Thoracic aorta (tissue), 2 donors: Measurements from ENCODE around the gene RASAL3. TPM values are rescaled to one million over a fixed set of nuclear protein-coding genes. Genes with fewer than 3 reads are reported as not detected.

ENCODE experiments used
- ATAC-seq: fragments of 150-250 bp; one replicate; pipeline ENCODE4 v1.8.0; 2017; ENCODE audit warnings: low read depth; ENCODE audit not compliant: insufficient number of reproducible peaks, low FRiP score
- DNase-seq: peaks from one replicate; pipeline ENCODE4 v3.0.0-alpha.2; 2020; ENCODE audit warnings: low spot score
- H3K27ac ChIP-seq, 2 donors: fragments of 200-600 bp; sonication (generic); 1 replicate in 1 of 2; 2 replicates in 1 of 2; pipeline ENCODE4 v1.5.1; 2016; ENCODE audit warnings: mild to moderate bottlenecking in 2 of 2, moderate library complexity in 2 of 2
- H3K27me3 ChIP-seq: fragments of 200-600 bp; sonication (generic); replicated peaks from 2 replicates; pipeline ENCODE4 v1.6.0; 2016; ENCODE audit warnings: mild to moderate bottlenecking; ENCODE audit not compliant: insufficient read depth
- H3K36me3 ChIP-seq: fragments of 200-600 bp; sonication (generic); one replicate; pipeline ENCODE4 v1.5.1; 2016
- H3K4me1 ChIP-seq, 2 donors: fragments of 200-600 bp; sonication (generic); 1 replicate in 1 of 2; 2 replicates in 1 of 2; pipeline versions ENCODE4 v1.5.1 to v1.6.0; 2016; ENCODE audit warnings: low read depth in 2 of 2, mild to moderate bottlenecking in 1 of 2; ENCODE audit not compliant: control insufficient read depth in 1 of 2
- H3K4me3 ChIP-seq: fragments of 200-600 bp; sonication (generic); 2 replicates; pipeline ENCODE4 v1.5.1; 2016; ENCODE audit warnings: mild to moderate bottlenecking
- H3K9me3 ChIP-seq: fragments of 200-600 bp; sonication (generic); 2 replicates; pipeline ENCODE4 v1.5.1; 2016
- CTCF ChIP-seq: fragments of 200-600 bp; sonication (generic); IDR thresholded peaks from one replicate; pipeline ENCODE4 v1.5.1; 2019; ENCODE audit warnings: antibody characterized with exemption
- total RNA-seq, 2 donors: library from RNA; depleted of rRNA; stranded (reverse); fragments of >200 nt; gene quantifications; one replicate each; pipeline versions ENCODE4 v1.1.0 to v1.2.3, GENCODE V29; 2016

The RASAL3 gene
- total RNA-seq, 2 donors from 2014 or later: 4.1 to 5.1 TPM

GRCh38 chr19:15469513-15470297, 5.4 kb upstream of the RASAL3 start:
- Histone ChIP-seq H3K36me3 (no peaks in the 10 kb centered on the region), H3K4me3 (peak overlapping the region; percentile 63), H3K27ac (no peak overlapping the region), H3K9me3 (no peaks in the 10 kb centered on the region), H3K27me3 (no peaks in the 10 kb centered on the region), H3K4me1 (peaks cover 0 to 9% of the 10 kb centered on the region in 2 donors)
- DNase-seq: no peak
- ATAC-seq: no peak
- no peak for TF ChIP-seq CTCF

GRCh38 chr19:15468675-15469512, 4.5 kb upstream of the RASAL3 start:
- Histone ChIP-seq H3K27ac (no peak overlapping the region), H3K4me3 (peak overlapping the region; percentile 63), H3K9me3 (no peaks in the 10 kb centered on the region), H3K27me3 (no peaks in the 10 kb centered on the region), H3K4me1 (peaks cover 0 to 9% of the 10 kb centered on the region in 2 donors), H3K36me3 (no peaks in the 10 kb centered on the region)
- ATAC-seq (no peak), DNase-seq (no peak)
- TF ChIP-seq CTCF: no peak

- DNase-seq: no peak
- no peaks in the 10 kb centered on the region for H3K9me3 ChIP-seq
- no peaks in the 10 kb centered on the region for H3K27me3 ChIP-seq
- H3K36me3 ChIP-seq: no peaks in the 10 kb centered on the region
- ATAC-seq: no peak
- no peak overlapping the region for H3K4me3 ChIP-seq
- peaks cover 0 to 9% of the 10 kb centered on the region in 2 donors for H3K4me1 ChIP-seq
- H3K27ac ChIP-seq: no peak overlapping the region
- TF ChIP-seq CTCF: no peak
These were observed 3.4 kb upstream of the RASAL3 start for GRCh38 chr19:15467734-15468214.

GRCh38 chr19:15466851-15467733, 2.7 kb upstream of the RASAL3 start:
- TF ChIP-seq CTCF: no peak
- Histone ChIP-seq H3K4me3 (no peak overlapping the region), H3K36me3 (no peaks in the 10 kb centered on the region), H3K4me1 (peaks cover 0 to 9% of the 10 kb centered on the region in 2 donors), H3K27ac (no peak overlapping the region), H3K27me3 (no peaks in the 10 kb centered on the region), H3K9me3 (no peaks in the 10 kb centered on the region)
- DNase-seq: no peak
- no peak for ATAC-seq
